Islet of Langerhans (tissue), 1 donor: ENCODE measurements around the gene CHRNG.

ENCODE experiments used
- FAIRE-seq: peaks from one replicate; lab custom pipeline; 2011; peaks lifted over from hg19 to GRCh38; lab: Jason Lieb, UNC

CHRNG gene

GRCh38 chr2:232506709-232507108 lies 32.8 kb upstream of the CHRNG start:
- no peak for FAIRE-seq

DNA sequence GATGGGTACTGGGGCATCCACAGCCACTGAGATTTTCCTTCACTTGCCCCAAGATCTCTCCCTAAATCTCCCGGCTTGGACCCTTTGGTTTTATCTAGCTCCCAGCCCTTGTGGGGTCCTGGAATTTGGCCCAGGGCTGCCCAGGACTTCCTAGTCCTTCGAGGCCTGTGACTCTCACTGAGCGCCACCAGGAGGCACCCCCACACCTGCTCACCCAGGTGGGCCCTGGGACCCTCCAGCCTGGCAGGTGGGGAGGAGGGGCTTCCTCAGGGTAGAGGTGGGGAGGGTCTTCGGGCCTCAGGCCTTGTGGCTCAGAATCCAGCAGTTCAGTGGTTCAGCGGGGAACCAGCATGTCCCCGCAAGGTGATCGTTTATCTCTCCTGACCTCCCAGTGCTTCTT lies 31.2 kb upstream of the CHRNG start:
- FAIRE-seq = no peak

DNA sequence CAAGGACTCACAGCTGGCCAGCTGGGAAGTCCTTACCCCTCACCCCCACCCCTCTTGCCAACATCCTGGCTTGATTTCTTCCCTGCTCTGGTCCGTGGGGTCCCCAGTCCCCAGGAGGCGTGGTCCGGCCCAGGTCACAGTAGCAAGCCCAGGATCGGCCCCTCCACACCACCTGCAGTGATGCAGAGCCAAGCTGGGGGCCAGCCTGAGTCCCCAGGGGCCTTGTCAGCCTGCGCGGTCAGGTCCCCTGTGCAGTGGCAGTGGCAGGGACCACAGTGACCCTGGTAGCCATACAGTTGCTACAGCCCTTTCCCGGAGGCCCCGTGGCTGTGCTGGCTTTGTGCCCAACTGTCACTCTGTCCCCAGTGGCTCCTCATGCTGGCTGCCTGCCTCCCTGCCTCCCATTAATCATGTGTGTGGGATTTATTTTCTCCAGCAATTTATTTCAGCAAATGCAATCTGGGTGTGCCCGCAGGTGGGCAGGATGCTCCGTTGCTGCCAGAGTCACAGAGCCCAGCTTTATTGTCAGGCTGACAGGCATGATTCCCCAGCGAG lies 28.1 kb upstream of the CHRNG start:
- FAIRE-seq = no peak

GRCh38 chr2:232512602-232513001 lies 26.9 kb upstream of the CHRNG start:
- no peak for FAIRE-seq

DNA sequence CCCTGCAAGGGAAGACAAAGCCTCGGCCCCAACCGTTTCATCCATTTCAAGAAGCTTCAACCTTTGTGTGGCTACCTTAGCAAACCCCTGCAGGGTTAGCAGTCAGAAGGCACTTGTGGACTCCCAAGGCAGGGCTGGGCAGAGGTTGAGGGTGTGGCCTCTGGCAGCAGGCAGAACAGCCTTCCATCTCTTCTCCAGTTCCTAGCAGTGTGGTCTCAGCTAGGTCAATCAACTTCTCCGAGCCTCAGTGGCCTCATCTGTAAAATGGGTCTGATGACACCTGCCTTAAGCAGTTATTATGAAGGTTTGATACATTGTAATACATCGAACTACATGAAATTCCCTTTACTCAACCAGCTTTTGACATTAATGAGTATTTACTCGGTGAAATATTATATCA lies 26.1 kb upstream of the CHRNG start:
- FAIRE-seq = no peak

GRCh38 chr2:232515639-232516038 lies 23.9 kb upstream of the CHRNG start:
- no peak for FAIRE-seq

DNA sequence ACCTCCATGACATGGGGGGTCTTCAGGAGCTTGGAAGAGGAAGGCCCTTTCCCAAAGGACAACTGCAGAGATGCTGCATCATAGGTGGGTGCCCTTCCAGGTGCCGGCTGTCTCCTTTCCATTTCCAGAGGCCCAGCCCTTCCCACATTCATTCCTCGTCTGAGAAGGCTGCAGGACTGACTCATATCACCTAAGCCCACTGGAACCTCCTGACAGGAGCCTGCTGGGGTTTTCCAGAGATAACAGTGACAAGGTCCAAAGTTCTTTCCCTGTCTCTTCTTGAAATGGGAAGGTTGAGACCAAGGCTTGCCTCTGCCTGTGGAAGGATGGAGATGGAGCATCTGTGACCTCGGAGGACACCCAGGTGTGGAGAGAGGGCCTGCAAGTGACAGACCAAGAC lies 22.9 kb upstream of the CHRNG start:
- no peak for FAIRE-seq

DNA sequence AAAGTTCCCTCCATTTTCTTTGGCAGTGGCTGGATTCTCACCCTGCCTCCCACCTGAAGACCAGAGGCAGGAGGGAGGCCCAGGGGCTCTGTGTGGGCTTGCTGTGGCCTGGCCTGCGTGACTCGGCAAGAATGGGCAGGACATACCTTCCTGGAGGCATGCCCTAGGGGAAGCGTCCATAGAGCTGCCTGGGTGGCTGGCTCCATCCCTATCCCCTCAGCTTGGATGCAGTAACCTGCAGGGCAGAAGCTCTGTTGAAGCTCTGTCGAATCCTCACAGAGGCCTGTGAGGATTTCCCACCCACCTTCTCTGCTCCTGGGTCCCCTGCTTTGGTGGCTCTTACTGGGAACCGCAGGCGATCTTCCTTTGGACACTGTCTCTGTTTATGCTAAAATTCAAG lies 20.6 kb upstream of the CHRNG start:
- FAIRE-seq = no peak

- no peak for FAIRE-seq
Observed at GRCh38 chr2:232519581-232520438, 19.7 kb upstream of the CHRNG start, which contains the start of gene PRSS56. Gene PRSS56 (plus strand): TSS chr2:232520388. CDS start chr2:232520599, 211 bp downstream.

DNA sequence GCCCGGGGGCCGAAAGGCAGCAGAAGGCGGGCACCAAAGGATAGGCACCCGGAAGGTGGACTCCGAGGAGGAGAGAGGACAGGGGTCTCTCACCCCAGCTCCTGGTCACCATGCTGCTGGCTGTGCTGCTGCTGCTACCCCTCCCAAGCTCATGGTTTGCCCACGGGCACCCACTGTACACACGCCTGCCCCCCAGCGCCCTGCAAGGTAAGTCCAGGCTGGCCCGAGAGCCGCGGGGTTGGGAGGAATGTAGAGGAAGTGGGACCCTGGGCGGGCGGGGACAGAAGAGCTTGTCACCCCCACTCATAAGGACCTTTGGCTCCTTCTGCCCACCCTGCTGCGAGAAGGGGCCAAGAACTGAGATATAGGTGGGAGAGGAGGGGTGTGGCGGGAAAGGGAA lies 19.0 kb upstream of the CHRNG start:
- no peak for FAIRE-seq

GRCh38 chr2:232521098-232521497 lies 18.4 kb upstream of the CHRNG start:
- FAIRE-seq = no peak

- FAIRE-seq = no peak
Observed at GRCh38 chr2:232521959-232522622, 17.4 kb upstream of the CHRNG start.

DNA sequence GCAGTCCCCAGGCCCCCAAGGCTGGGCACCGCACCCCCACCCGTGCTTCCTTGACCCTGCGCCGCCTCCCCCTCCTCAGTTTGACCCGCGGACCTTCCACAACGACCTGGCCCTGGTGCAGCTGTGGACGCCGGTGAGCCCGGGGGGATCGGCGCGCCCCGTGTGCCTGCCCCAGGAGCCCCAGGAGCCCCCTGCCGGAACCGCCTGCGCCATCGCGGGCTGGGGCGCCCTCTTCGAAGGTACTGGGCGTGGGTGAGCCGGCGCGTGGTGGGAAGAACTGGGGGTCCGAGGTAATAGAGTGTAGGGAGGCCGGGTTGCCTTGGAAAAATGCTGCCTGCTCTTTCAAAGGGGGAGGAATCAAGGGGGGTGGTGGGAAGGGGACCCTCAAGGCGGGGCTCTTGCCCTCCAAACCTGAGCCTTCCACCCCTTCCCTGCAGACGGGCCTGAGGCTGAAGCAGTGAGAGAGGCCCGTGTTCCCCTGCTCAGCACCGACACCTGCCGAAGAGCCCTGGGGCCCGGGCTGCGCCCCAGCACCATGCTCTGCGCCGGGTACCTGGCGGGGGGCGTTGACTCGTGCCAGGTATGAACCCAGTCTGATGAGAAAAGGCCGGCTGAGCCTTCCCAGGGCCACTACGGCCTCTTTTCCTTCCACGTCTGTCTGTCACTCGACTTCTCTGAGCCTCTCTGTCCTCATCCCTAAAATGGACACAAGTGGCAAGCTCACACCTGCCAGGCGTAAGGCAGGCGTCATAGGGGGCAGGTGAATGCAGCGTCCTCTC lies 16.7 kb upstream of the CHRNG start:
- FAIRE-seq = no peak

DNA sequence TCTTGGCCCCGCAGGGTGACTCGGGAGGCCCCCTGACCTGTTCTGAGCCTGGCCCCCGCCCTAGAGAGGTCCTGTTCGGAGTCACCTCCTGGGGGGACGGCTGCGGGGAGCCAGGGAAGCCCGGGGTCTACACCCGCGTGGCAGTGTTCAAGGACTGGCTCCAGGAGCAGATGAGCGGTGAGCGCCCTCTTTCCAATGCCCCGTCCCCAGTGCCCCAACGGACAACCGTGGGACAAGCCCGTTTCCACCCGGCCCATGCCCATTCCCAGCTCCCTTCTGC lies 16.1 kb upstream of the CHRNG start:
- FAIRE-seq = no peak

DNA sequence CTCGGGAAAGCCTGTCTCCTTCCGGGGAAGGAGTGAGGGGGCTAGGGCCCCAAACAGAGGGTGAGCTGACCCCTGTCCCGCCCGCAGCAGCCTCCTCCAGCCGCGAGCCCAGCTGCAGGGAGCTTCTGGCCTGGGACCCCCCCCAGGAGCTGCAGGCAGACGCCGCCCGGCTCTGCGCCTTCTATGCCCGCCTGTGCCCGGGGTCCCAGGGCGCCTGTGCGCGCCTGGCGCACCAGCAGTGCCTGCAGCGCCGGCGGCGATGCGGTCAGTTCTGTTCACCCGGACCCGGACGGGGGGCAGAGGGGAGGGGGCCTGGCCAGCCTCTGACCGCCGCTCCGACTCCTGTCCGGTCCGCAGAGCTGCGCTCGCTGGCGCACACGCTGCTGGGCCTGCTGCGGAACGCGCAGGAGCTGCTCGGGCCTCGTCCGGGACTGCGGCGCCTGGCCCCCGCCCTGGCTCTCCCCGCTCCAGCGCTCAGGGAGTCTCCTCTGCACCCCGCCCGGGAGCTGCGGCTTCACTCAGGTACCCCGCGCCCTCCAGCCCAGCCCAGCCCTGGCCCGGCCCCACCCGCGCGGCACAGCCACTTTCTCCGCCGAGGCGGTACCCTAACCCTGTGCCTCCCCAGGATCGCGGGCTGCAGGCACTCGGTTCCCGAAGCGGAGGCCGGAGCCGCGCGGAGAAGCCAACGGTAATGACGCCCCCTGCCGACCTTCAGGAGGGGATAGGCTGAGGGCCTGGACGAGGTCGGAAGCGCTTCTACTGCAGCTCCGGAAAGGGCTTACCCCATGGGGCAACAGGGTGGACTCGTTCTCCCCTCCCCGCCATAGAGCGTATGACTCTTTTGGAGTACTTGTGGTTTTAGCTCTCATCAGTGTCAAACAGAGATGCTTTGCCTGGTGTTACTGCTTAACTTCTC lies 15.6 kb upstream of the CHRNG start:
- FAIRE-seq = no peak

DNA sequence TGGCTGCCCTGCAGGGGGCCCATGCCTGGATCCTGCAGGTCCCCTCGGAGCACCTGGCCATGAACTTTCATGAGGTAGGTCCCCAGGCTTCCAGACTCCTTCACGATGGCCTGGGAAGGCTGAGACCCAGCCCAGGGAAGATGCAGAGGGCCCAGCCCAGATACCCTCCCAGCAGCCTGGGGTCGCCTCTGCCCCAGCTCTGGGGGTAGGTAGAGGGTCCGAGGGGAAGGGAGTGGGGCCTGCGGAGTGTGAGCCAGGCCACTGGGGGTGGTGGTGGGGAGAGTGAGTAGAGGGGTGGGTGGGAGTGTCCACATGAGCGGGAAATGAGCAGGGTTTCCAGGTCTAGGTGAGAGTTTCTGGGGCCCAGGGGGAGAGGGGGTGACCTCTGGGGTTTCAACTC lies 14.7 kb upstream of the CHRNG start:
- no peak for FAIRE-seq

DNA sequence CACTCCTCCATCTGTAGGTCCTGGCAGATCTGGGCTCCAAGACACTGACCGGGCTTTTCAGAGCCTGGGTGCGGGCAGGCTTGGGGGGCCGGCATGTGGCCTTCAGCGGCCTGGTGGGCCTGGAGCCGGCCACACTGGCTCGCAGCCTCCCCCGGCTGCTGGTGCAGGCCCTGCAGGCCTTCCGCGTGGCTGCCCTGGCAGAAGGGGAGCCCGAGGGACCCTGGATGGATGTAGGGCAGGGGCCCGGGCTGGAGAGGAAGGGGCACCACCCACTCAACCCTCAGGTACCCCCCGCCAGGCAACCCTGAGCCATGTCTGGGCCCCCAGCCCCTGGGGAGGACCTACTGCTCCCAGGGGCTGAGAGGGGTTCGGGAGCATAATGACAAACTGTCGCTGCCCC lies 14.3 kb upstream of the CHRNG start:
- FAIRE-seq = no peak

DNA sequence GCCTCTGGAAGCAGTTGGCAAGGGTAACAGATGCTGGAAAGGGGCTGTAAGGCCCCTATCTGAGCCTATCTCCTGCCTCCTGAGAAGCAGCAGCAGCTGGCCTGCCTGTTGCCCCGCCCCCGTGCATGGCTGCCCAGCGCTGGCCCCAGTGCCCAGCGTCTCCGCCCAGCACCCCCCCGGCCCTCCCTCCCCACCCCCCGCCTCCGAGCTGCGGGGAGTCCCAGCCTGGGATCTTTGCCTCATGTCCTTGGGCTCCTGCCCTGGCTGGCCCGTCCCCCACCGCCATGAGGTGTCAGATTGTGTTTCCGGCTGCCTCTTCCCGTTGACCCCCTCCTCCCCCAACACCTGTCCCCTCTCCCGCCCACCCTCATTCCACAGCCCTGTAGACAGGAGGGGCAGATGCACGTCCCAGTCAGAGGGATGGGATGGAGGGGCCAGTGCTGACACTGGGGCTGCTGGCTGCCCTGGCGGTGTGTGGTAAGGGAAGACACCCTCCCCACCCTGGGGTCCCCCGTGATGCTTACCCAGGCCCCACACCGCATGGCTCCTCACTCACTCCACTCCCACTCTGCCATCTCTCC lies 13.6 kb upstream of the CHRNG start, which contains the start of gene CHRND:
Gene CHRND, plus strand, starts transcription at position 370 of the 581 bp plus-strand sequence. Its CDS starts 56 bp downstream, at position 426.
- no peak for FAIRE-seq

- FAIRE-seq = no peak
Observed at GRCh38 chr2:232526372-232526941, 13.0 kb upstream of the CHRNG start.

GRCh38 chr2:232527905-232528470 lies 11.5 kb upstream of the CHRNG start:
- no peak for FAIRE-seq
